ENCODE results near the gene NR1I2. TPM values are rescaled to one million over a fixed set of nuclear protein-coding genes. Genes with fewer than 3 reads are reported as not detected.

Gene NR1I2
- total RNA-seq, 1 experiment from 2014 or later, result not detected

GRCh38 chr3:119778176-119778575, 3.7 kb upstream of the NR1I2 start:
- Mint-ChIP-seq H3K4me1 (ENCODE audit: insufficient read depth, unreplicated experiment) (no peaks in the 10 kb centered on the region), H3K27me3 (ENCODE audit: insufficient read depth, unreplicated experiment) (peaks cover 16% of the 10 kb centered on the region), H3K27ac (ENCODE audit: low read depth, unreplicated experiment) (no peak overlapping the region), H3K9me3 (ENCODE audit: unreplicated experiment) (peaks cover 9% of the 10 kb centered on the region), H3K36me3 (ENCODE audit: insufficient read depth, unreplicated experiment) (no peaks in the 10 kb centered on the region), H3K4me3 (ENCODE audit: unreplicated experiment) (no peak overlapping the region)
- no TSS peak for BruUV-seq (replicated peaks)
- DNase-seq (ENCODE audit: unreplicated experiment), result no peak
- intact Hi-C loops (cut with micrococcal nuclease), result no loop called here
- TF ChIP-seq CTCF (IDR thresholded peaks at IDR 0.05; ENCODE audit: unreplicated experiment), result no peak
- ChIA-PET CTCF (no interaction called here), POLR2A (no interaction called here)

- TF ChIP-seq CTCF (IDR thresholded peaks at IDR 0.05; ENCODE audit: unreplicated experiment), result no peak
- no peak for DNase-seq (ENCODE audit: unreplicated experiment)
- Mint-ChIP-seq H3K36me3 (ENCODE audit: insufficient read depth, unreplicated experiment) (no peaks in the 10 kb centered on the region), H3K9me3 (ENCODE audit: unreplicated experiment) (peaks cover 9% of the 10 kb centered on the region), H3K27ac (ENCODE audit: low read depth, unreplicated experiment) (no peak overlapping the region), H3K27me3 (ENCODE audit: insufficient read depth, unreplicated experiment) (peaks cover 9% of the 10 kb centered on the region), H3K4me3 (ENCODE audit: unreplicated experiment) (no peak overlapping the region), H3K4me1 (ENCODE audit: insufficient read depth, unreplicated experiment) (no peaks in the 10 kb centered on the region)
- BruUV-seq (replicated peaks), result no TSS peak
- ChIA-PET CTCF (no interaction called here), POLR2A (no interaction called here)
- intact Hi-C loops (cut with micrococcal nuclease), result no loop called here
These were observed 3.1 kb upstream of the NR1I2 start for GRCh38 chr3:119778811-119779210.

GRCh38 chr3:119779731-119780383, 2.0 kb upstream of the NR1I2 start:
- Mint-ChIP-seq H3K27me3 (ENCODE audit: insufficient read depth, unreplicated experiment) (no peaks in the 10 kb centered on the region), H3K4me3 (ENCODE audit: unreplicated experiment) (no peak overlapping the region), H3K4me1 (ENCODE audit: insufficient read depth, unreplicated experiment) (no peaks in the 10 kb centered on the region), H3K36me3 (ENCODE audit: insufficient read depth, unreplicated experiment) (no peaks in the 10 kb centered on the region), H3K9me3 (ENCODE audit: unreplicated experiment) (peaks cover 9% of the 10 kb centered on the region), H3K27ac (ENCODE audit: low read depth, unreplicated experiment) (no peak overlapping the region)
- POLR2A ChIA-PET, result interaction anchor here (0.5 to 0.6 kb wide), 2 partner anchors 352 to 474 kb away, joined by 3 to 4 read pairs; no protein-coding TSS in a partner anchor
- DNase-seq (ENCODE audit: unreplicated experiment), result no peak
- intact Hi-C loops (cut with micrococcal nuclease), result no loop called here
- no peak for TF ChIP-seq CTCF (IDR thresholded peaks at IDR 0.05; ENCODE audit: unreplicated experiment)
- no TSS peak for BruUV-seq (replicated peaks)
- CTCF ChIA-PET, result interaction anchor here (0.6 kb wide), 1 partner anchor 381 kb away, joined by 5 read pairs; no protein-coding TSS in a partner anchor

- ChIA-PET POLR2A (no interaction called here), CTCF (interaction anchor here (0.6 kb wide), 1 partner anchor 436 kb away, joined by 3 read pairs; no protein-coding TSS in a partner anchor)
- Mint-ChIP-seq H3K27me3 (ENCODE audit: insufficient read depth, unreplicated experiment) (no peaks in the 10 kb centered on the region), H3K4me1 (ENCODE audit: insufficient read depth, unreplicated experiment) (no peaks in the 10 kb centered on the region), H3K4me3 (ENCODE audit: unreplicated experiment) (no peak overlapping the region), H3K9me3 (ENCODE audit: unreplicated experiment) (no peaks in the 10 kb centered on the region), H3K36me3 (ENCODE audit: insufficient read depth, unreplicated experiment) (no peaks in the 10 kb centered on the region), H3K27ac (ENCODE audit: low read depth, unreplicated experiment) (no peak overlapping the region)
- no TSS peak for BruUV-seq (replicated peaks)
- DNase-seq (ENCODE audit: unreplicated experiment), result no peak
- TF ChIP-seq CTCF (IDR thresholded peaks at IDR 0.05; ENCODE audit: unreplicated experiment), result no peak
- intact Hi-C loops (cut with micrococcal nuclease), result no loop called here
These were observed 559 bp downstream of the NR1I2 start for GRCh38 chr3:119782460-119782859.

Measured in MCF 10A (cell line).